GM04504 (cell line): ENCODE measurements around the gene RHNO1.

ENCODE experiments used
- DNase-seq: peaks from one replicate; pipeline ENCODE4 v3.0.0-alpha.2; 2012; ENCODE audit warnings: low read depth

Gene RHNO1

GRCh38 chr12:2902272-2902880 lies 25.4 kb downstream of the RHNO1 start:
- DNase-seq, result no peak

GRCh38 chr12:2904260-2904659 lies 27.2 kb downstream of the RHNO1 start:
- DNase-seq, result no peak

GRCh38 chr12:2912216-2912575 lies 35.2 kb downstream of the RHNO1 start:
- no peak for DNase-seq

- no peak for DNase-seq
Observed at GRCh38 chr12:2919249-2919648, 42.2 kb downstream of the RHNO1 start.

GRCh38 chr12:2922329-2922728 lies 45.3 kb downstream of the RHNO1 start:
- DNase-seq, result no peak

- no peak for DNase-seq
Observed at GRCh38 chr12:2923057-2923456, 46.0 kb downstream of the RHNO1 start.

GRCh38 chr12:2924019-2924418 lies 47.0 kb downstream of the RHNO1 start:
- no peak for DNase-seq

GRCh38 chr12:2925322-2925995 lies 48.4 kb downstream of the RHNO1 start:
- no peak for DNase-seq

GRCh38 chr12:2930865-2931264 lies 53.8 kb downstream of the RHNO1 start:
- no peak for DNase-seq

GRCh38 chr12:2933586-2933985 lies 56.6 kb downstream of the RHNO1 start:
- DNase-seq, result no peak

- DNase-seq, result no peak
Observed at GRCh38 chr12:2934371-2934770, 57.3 kb downstream of the RHNO1 start.

- no peak for DNase-seq
Observed at GRCh38 chr12:2936301-2936700, 59.3 kb downstream of the RHNO1 start.

- DNase-seq, result no peak
Observed at GRCh38 chr12:2937500-2937899, 60.5 kb downstream of the RHNO1 start.
